Measurements from ENCODE around the gene RPS4Y1.

- TF ChIP-seq CTCF (IDR thresholded peaks at IDR 0.05; ENCODE audit: low read length) (no peak), EZH2 (IDR thresholded peaks at IDR 0.05; ENCODE audit: borderline replicate concordance, low read length) (no peak)
These were observed 26.7 kb downstream of the RPS4Y1 start for GRCh38 chrY:2868035-2868607.
